GM21717 (cell line): ENCODE results near the gene KRT78.
"Not testable (repeated sequence)": the region's sequence is repeated elsewhere in the genome, so short reads cannot be mapped to it uniquely, and the experiment has no call there.

Experiments used
- ATAC-seq: cut with Tn5 transposase; IDR thresholded peaks from one replicate; pipeline ENCODE4 v1.9.1; 2021; ENCODE audit warnings: mild to moderate bottlenecking, moderate library complexity; ENCODE audit not compliant: unreplicated experiment

KRT78 gene

GRCh38 chr12:52798003-52798670 lies 50.7 kb downstream of the KRT78 start:
- no peak for ATAC-seq

GRCh38 chr12:52797529-52797894 lies 51.3 kb downstream of the KRT78 start:
- no peak for ATAC-seq

GRCh38 chr12:52796839-52797528 lies 51.8 kb downstream of the KRT78 start:
- ATAC-seq, result no peak

GRCh38 chr12:52796429-52796794 lies 52.4 kb downstream of the KRT78 start:
- no peak for ATAC-seq

- no peak for ATAC-seq
These were observed 52.9 kb downstream of the KRT78 start, which contains the start of gene KRT3 for GRCh38 chr12:52795694-52796428. TSS of gene KRT3 (minus strand) at chr12:52796117. CDS start at chr12:52796042, 75 bp downstream.

GRCh38 chr12:52795332-52795674 lies 53.5 kb downstream of the KRT78 start:
- ATAC-seq, result not testable (repeated sequence)

GRCh38 chr12:52794479-52795331 lies 54.1 kb downstream of the KRT78 start:
- ATAC-seq, result no peak

GRCh38 chr12:52792185-52793029 lies 56.4 kb downstream of the KRT78 start:
- ATAC-seq, result no peak

- ATAC-seq, result no peak
These were observed 57.3 kb downstream of the KRT78 start for GRCh38 chr12:52791271-52792184.

GRCh38 chr12:52790427-52791270 lies 58.1 kb downstream of the KRT78 start:
- ATAC-seq, result no peak

- no peak for ATAC-seq
These were observed 59.0 kb downstream of the KRT78 start for GRCh38 chr12:52789637-52790426.

GRCh38 chr12:52788876-52789636 lies 59.7 kb downstream of the KRT78 start:
- ATAC-seq, result no peak

- ATAC-seq, result no peak
These were observed 60.5 kb downstream of the KRT78 start for GRCh38 chr12:52788192-52788875.
